ENCODE measurements around the gene KIF1C. TPM values are rescaled to one million over a fixed set of nuclear protein-coding genes. Genes with fewer than 3 reads are reported as not detected.
"Not testable (repeated sequence)": the region's sequence is repeated elsewhere in the genome, so short reads cannot be mapped to it uniquely, and the experiment has no call there.

KIF1C gene
- total and polyA plus RNA-seq, 4 donors, result 10.4 to 62.2 (median 36.8) TPM

DNA sequence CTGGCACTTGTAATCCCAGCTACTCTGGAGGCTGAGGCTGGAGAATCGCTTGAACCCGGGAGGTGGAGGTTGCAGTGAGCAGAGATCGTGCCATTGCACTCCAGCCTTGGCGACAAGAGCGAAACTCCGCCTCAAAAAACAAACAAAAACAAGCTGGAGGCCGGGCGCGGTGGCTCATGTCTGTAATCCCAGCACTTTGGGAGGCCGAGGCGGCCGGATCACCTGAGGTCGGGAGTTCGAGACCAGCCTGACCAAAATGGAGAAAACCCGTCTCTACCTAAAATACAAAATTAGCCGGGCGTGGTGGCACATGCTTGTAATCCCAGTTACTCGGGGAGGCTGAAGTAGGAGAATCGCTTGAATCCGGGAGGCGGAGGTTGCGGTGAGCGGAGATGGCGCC is 79.5 kb downstream of the KIF1C start:
- not testable (repeated sequence) for H3K4me1 ChIP-seq (ENCODE audit: control insufficient read depth in 4 of 4, insufficient read depth in 4 of 4, low read length in 3 of 4); H3K9ac ChIP-seq (ENCODE audit: low read depth in 1 of 2, low read length in 2 of 2); H3K27me3 ChIP-seq (ENCODE audit: control insufficient read depth in 4 of 4, insufficient read depth in 4 of 4, low read length in 3 of 4); H3K36me3 ChIP-seq (ENCODE audit: control insufficient read depth in 4 of 4, insufficient read depth in 3 of 4, low read depth in 1 of 4, low read length in 3 of 4); DNase-seq (ENCODE audit: low spot score); H3K27ac ChIP-seq (ENCODE audit: low read depth in 1 of 2, low read length in 2 of 2)
- 97% methylated on average over 24 of the region's 24 CpGs for WGBS
- Histone ChIP-seq H3K4me3 (ENCODE audit: low read depth in 1 of 3, low read length in 3 of 3) (peak overlapping the region in 1 of 3 donors; percentile 89), H3K9me3 (ENCODE audit: control insufficient read depth in 4 of 4, low read length in 3 of 4) (peaks cover 0 to 14% (median 5%) of the 10 kb centered on the region in 4 donors)

DNA sequence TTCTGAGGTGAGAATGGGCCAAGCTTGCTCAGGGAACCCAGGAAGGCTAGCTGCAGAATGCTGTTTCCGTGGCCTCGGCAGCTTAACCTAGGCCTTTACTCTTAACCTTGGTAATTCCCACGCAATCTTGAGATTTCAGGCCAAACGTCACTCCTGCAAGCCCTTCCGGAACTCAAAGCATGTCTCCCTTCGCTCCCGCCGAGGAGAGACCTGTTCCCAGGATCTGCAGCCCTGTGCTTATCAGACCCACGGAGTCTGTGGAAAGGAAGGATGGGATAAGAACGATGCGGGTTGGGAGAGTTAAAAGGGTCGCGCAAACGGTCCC is 80.0 kb downstream of the KIF1C start:
- H3K27ac ChIP-seq (ENCODE audit: low read depth in 1 of 2, low read length in 2 of 2), result peak overlapping the region; percentile 52 to 62
- 33% methylated on average over 14 of the region's 14 CpGs for WGBS

More for the DNA sequence above, 80.0 kb downstream of the KIF1C start:
- Histone ChIP-seq H3K9me3 (ENCODE audit: control insufficient read depth in 4 of 4, low read length in 3 of 4) (peaks cover 0 to 14% (median 5%) of the 10 kb centered on the region in 4 donors), H3K4me3 (ENCODE audit: low read depth in 1 of 3, low read length in 3 of 3) (peak overlapping the region; percentile 57 to 89 (median 83)), H3K36me3 (ENCODE audit: control insufficient read depth in 4 of 4, insufficient read depth in 3 of 4, low read depth in 1 of 4, low read length in 3 of 4) (no peaks in the 10 kb centered on the region), H3K9ac (ENCODE audit: low read depth in 1 of 2, low read length in 2 of 2) (peak overlapping the region in 1 of 2 donors; percentile 34), H3K27me3 (ENCODE audit: control insufficient read depth in 4 of 4, insufficient read depth in 4 of 4, low read length in 3 of 4) (no peaks in the 10 kb centered on the region), H3K4me1 (ENCODE audit: control insufficient read depth in 4 of 4, insufficient read depth in 4 of 4, low read length in 3 of 4) (peaks cover 0 to 5% (median 0%) of the 10 kb centered on the region in 4 donors)
- TF ChIP-seq NR2F2 (IDR thresholded peaks at IDR 0.05) (no peak), SP1 (IDR thresholded peaks at IDR 0.05) (no peak), HNF4G (IDR thresholded peaks at IDR 0.05) (no peak), TAF1 (conservative IDR thresholded peaks at IDR 0.05) (no peak), RAD21 (IDR thresholded peaks at IDR 0.05) (no peak), FOXA2 (IDR thresholded peaks at IDR 0.05) (no peak), HNF4A (conservative IDR thresholded peaks at IDR 0.05) (no peak), FOXA1 (IDR thresholded peaks at IDR 0.05) (no peak)
- TF ChIP-seq, protein P1, sequence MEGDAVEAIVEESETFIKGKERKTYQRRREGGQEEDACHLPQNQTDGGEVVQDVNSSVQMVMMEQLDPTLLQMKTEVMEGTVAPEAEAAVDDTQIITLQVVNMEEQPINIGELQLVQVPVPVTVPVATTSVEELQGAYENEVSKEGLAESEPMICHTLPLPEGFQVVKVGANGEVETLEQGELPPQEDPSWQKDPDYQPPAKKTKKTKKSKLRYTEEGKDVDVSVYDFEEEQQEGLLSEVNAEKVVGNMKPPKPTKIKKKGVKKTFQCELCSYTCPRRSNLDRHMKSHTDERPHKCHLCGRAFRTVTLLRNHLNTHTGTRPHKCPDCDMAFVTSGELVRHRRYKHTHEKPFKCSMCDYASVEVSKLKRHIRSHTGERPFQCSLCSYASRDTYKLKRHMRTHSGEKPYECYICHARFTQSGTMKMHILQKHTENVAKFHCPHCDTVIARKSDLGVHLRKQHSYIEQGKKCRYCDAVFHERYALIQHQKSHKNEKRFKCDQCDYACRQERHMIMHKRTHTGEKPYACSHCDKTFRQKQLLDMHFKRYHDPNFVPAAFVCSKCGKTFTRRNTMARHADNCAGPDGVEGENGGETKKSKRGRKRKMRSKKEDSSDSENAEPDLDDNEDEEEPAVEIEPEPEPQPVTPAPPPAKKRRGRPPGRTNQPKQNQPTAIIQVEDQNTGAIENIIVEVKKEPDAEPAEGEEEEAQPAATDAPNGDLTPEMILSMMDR (IDR thresholded peaks at IDR 0.05; ENCODE audit: low read depth, low read length, missing input control), result no peak
- TF ChIP-seq, protein P2, sequence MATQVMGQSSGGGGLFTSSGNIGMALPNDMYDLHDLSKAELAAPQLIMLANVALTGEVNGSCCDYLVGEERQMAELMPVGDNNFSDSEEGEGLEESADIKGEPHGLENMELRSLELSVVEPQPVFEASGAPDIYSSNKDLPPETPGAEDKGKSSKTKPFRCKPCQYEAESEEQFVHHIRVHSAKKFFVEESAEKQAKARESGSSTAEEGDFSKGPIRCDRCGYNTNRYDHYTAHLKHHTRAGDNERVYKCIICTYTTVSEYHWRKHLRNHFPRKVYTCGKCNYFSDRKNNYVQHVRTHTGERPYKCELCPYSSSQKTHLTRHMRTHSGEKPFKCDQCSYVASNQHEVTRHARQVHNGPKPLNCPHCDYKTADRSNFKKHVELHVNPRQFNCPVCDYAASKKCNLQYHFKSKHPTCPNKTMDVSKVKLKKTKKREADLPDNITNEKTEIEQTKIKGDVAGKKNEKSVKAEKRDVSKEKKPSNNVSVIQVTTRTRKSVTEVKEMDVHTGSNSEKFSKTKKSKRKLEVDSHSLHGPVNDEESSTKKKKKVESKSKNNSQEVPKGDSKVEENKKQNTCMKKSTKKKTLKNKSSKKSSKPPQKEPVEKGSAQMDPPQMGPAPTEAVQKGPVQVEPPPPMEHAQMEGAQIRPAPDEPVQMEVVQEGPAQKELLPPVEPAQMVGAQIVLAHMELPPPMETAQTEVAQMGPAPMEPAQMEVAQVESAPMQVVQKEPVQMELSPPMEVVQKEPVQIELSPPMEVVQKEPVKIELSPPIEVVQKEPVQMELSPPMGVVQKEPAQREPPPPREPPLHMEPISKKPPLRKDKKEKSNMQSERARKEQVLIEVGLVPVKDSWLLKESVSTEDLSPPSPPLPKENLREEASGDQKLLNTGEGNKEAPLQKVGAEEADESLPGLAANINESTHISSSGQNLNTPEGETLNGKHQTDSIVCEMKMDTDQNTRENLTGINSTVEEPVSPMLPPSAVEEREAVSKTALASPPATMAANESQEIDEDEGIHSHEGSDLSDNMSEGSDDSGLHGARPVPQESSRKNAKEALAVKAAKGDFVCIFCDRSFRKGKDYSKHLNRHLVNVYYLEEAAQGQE (IDR thresholded peaks at IDR 0.05), result no peak
- TF ChIP-seq, protein P3, sequence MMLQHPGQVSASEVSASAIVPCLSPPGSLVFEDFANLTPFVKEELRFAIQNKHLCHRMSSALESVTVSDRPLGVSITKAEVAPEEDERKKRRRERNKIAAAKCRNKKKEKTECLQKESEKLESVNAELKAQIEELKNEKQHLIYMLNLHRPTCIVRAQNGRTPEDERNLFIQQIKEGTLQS (IDR thresholded peaks at IDR 0.05), result no peak
- DNase-seq (ENCODE audit: low spot score), result no peak

Small RNAs within 50 kb of the gene (small RNA-seq; reads per million reads assigned to genes)
- gene MIR6864 (not detected), gene MIR6865 (not detected)

Other genes starting within 250 kb of the KIF1C start
- gene TM4SF5, start 226.1 kb upstream of the KIF1C start, total RNA-seq, result 10 to 100 TPM; 20.1 to 32.5 TPM
- 100 to 1,000 TPM; 198 to 309 TPM for gene TM4SF5, start 226.1 kb upstream of the KIF1C start, polyA plus RNA-seq
- gene VMO1, start 211.6 kb upstream of the KIF1C start, total RNA-seq, result 1 to 10 TPM; 1.7 to 1.8 TPM
- 1 to 10 TPM; 5.9 to 9.1 TPM for gene VMO1, start 211.6 kb upstream of the KIF1C start, polyA plus RNA-seq
- gene GLTPD2, start 209.0 kb upstream of the KIF1C start, total RNA-seq, result 10 to 100 TPM; 15.1 to 34.5 TPM
- gene GLTPD2, start 209.0 kb upstream of the KIF1C start, polyA plus RNA-seq, result 10 to 100 TPM; 16.9 to 63.2 TPM
- gene PSMB6, start 201.8 kb upstream of the KIF1C start, total RNA-seq, result 10 to 100 TPM; 64.7 to 95.5 TPM
- gene PSMB6, start 201.8 kb upstream of the KIF1C start, polyA plus RNA-seq, result 100 to 1,000 TPM; 155 to 219 TPM
- 10 to 100 TPM in 1 of 2 donors, 1 to 10 TPM in 1; 3.5 to 15.8 TPM for gene PLD2, start 190.8 kb upstream of the KIF1C start, total RNA-seq
- 1 to 10 TPM; 5.6 to 6.0 TPM for gene PLD2, start 190.8 kb upstream of the KIF1C start, polyA plus RNA-seq
- 10 to 100 TPM; 25.6 to 30.6 TPM for gene MINK1, start 164.6 kb upstream of the KIF1C start, total RNA-seq
- gene MINK1, start 164.6 kb upstream of the KIF1C start, polyA plus RNA-seq, result 10 to 100 TPM in 1 of 2 donors, 1 to 10 TPM in 1; 6.9 to 16.6 TPM
- gene C17orf107, start 98.4 kb upstream of the KIF1C start, total RNA-seq, result 1 to 10 TPM; 1.1 to 2.3 TPM
- gene C17orf107, start 98.4 kb upstream of the KIF1C start, polyA plus RNA-seq, result 1 to 10 TPM in 1 of 2 donors, under 1 TPM in 1; 0.19 to 5.9 TPM
- under 1 TPM; 0.19 to 0.84 TPM for gene CHRNE, start 94.9 kb upstream of the KIF1C start, total RNA-seq
- gene CHRNE, start 94.9 kb upstream of the KIF1C start, polyA plus RNA-seq, result 1 to 10 TPM in 1 of 2 donors, under 1 TPM in 1; 0.47 to 3.1 TPM
- gene GP1BA, start 65.7 kb upstream of the KIF1C start, total RNA-seq, result 1 to 10 TPM in 1 of 2 donors, not detected in 1; 2.3 TPM
- under 1 TPM; 0.03 to 0.18 TPM for gene GP1BA, start 65.7 kb upstream of the KIF1C start, polyA plus RNA-seq
- 10 to 100 TPM; 28.5 to 40.7 TPM for gene SLC25A11, start 57.9 kb upstream of the KIF1C start, total RNA-seq
- gene SLC25A11, start 57.9 kb upstream of the KIF1C start, polyA plus RNA-seq, result 10 to 100 TPM; 51.3 to 54.1 TPM
- gene RNF167, start 57.7 kb upstream of the KIF1C start, total RNA-seq, result 10 to 100 TPM; 15.9 to 23.4 TPM
- gene RNF167, start 57.7 kb upstream of the KIF1C start, polyA plus RNA-seq, result 10 to 100 TPM; 25.4 to 72.6 TPM
- gene PFN1, start 49.4 kb upstream of the KIF1C start, total RNA-seq, result 100 to 1,000 TPM; 150 to 672 TPM
- 100 to 1,000 TPM; 568 to 592 TPM for gene PFN1, start 49.4 kb upstream of the KIF1C start, polyA plus RNA-seq
- 10 to 100 TPM; 26.3 to 27.5 TPM for gene ENO3, start 46.8 kb upstream of the KIF1C start, total RNA-seq
- 100 to 1,000 TPM in 1 of 2 donors, 10 to 100 TPM in 1; 34.1 to 117 TPM for gene ENO3, start 46.8 kb upstream of the KIF1C start, polyA plus RNA-seq
- gene SPAG7, start 30.1 kb upstream of the KIF1C start, total RNA-seq, result 10 to 100 TPM; 18.6 to 19.8 TPM
- 10 to 100 TPM; 32.1 to 66.3 TPM for gene SPAG7, start 30.1 kb upstream of the KIF1C start, polyA plus RNA-seq
- gene CAMTA2, start 10.3 kb upstream of the KIF1C start, total RNA-seq, result 1 to 10 TPM; 7.8 to 9.6 TPM
- 10 to 100 TPM; 14.3 to 17.6 TPM for gene CAMTA2, start 10.3 kb upstream of the KIF1C start, polyA plus RNA-seq
- under 1 TPM; 0.28 to 0.42 TPM for gene INCA1, start 428 bp upstream of the KIF1C start, total RNA-seq
- gene INCA1, start 428 bp upstream of the KIF1C start, polyA plus RNA-seq, result under 1 TPM; 0.68 to 0.75 TPM
- gene SLC52A1, start 37.5 kb downstream of the KIF1C start, total RNA-seq, result under 1 TPM in 1 of 2 donors, not detected in 1; 0.28 TPM
- gene SLC52A1, start 37.5 kb downstream of the KIF1C start, polyA plus RNA-seq, result under 1 TPM; 0.08 to 0.11 TPM
- 1 to 10 TPM; 1.6 TPM for gene ZFP3, start 80.5 kb downstream of the KIF1C start, total RNA-seq
- gene ZFP3, start 80.5 kb downstream of the KIF1C start, polyA plus RNA-seq, result under 1 TPM; 0.46 to 0.56 TPM
- gene ZNF232, start 113.9 kb downstream of the KIF1C start, total RNA-seq, result 1 to 10 TPM; 2.5 to 4.0 TPM
- gene ZNF232, start 113.9 kb downstream of the KIF1C start, polyA plus RNA-seq, result 1 to 10 TPM; 2.9 to 3.0 TPM
- gene USP6, start 118.1 kb downstream of the KIF1C start, total RNA-seq, result under 1 TPM; under 0.01 to 0.05 TPM
- under 1 TPM in 1 of 2 donors, not detected in 1; 0.18 TPM for gene USP6, start 118.1 kb downstream of the KIF1C start, polyA plus RNA-seq
- gene ZNF594, start 193.9 kb downstream of the KIF1C start, total RNA-seq, result 1 to 10 TPM; 6.7 to 7.4 TPM
- 1 to 10 TPM in 1 of 2 donors, under 1 TPM in 1; 0.76 to 1.5 TPM for gene ZNF594, start 193.9 kb downstream of the KIF1C start, polyA plus RNA-seq
- gene SCIMP, start 236.9 kb downstream of the KIF1C start, total RNA-seq, result 1 to 10 TPM; 3.9 to 5.7 TPM
- gene SCIMP, start 236.9 kb downstream of the KIF1C start, polyA plus RNA-seq, result 1 to 10 TPM; 3.0 TPM